HCT116 (cell line): ENCODE measurements around the gene PKNOX2. TPM values are rescaled to one million over a fixed set of nuclear protein-coding genes. Genes with fewer than 3 reads are reported as not detected.

Experiments
- ATAC-seq: fragments of 200-7000 bp; cut with Tn5 transposase; 2 replicates; pipeline ENCODE4 v1.9.1; 2020; ENCODE audit warnings: mild to moderate bottlenecking, moderate library complexity
- BruUV-seq: library from RNA; stranded (reverse); fragments of 400-500 nt; replicated peaks from 2 replicates; lab custom pipeline; 2021; lab: Mats Ljungman, UMichigan
- CTCF ChIA-PET: fragments of 300-600 bp; sonication (Branson Sonifier 250); formaldehyde crosslinking; loops from one replicate; lab custom pipeline; 2021; ENCODE audit warnings: antibody characterized with exemption; lab: Charles Lee
- POLR2A ChIA-PET: fragments of 300-600, 350-600 bp; sonication (Branson Sonifier 250); formaldehyde crosslinking; loops from one replicate; lab custom pipeline; 2021; ENCODE audit warnings: antibody characterized with exemption; lab: Charles Lee
- RAD21 ChIA-PET, 2 experiments: fragments of 300-600 bp; sonication (Branson Sonifier 250); formaldehyde crosslinking; loops; one replicate each; lab custom pipeline; 2023; ENCODE audit warnings: low total read pairs in 2 of 2; ENCODE audit not compliant: uncharacterized antibody in 2 of 2, unreplicated experiment in 2 of 2, low non-redundant PET in 1 of 2; lab: Charles Lee
- DNase-seq: peaks from one replicate; pipeline ENCODE4 v3.0.0-alpha.2; 2010; ENCODE audit warnings: low read depth, low spot score
- H2AFZ ChIP-seq: fragments of 200-600 bp; shearing (Covaris generic), sonication (generic); 2 replicates; pipeline ENCODE4 v1.6.1; 2017; ENCODE audit warnings: low read depth, mixed run types, mixed read lengths, antibody characterized with exemption, low read length; ENCODE audit not compliant: poor library complexity, severe bottlenecking
- H3K27ac ChIP-seq: 2 replicates; pipeline ENCODE4 v1.5.1; 2012; ENCODE audit warnings: low read depth, low read length
- H3K27me3 ChIP-seq: fragments of 200-600 bp; sonication (generic); 2 replicates; pipeline ENCODE4 v1.6.1; 2016; ENCODE audit warnings: mixed run types, low read length, mixed read lengths; ENCODE audit not compliant: insufficient read depth
- H3K36me3 ChIP-seq, 2 experiments: fragments of 200-500 bp in 1 of 2; fragments of 200-600 bp in 1 of 2; sonication (Bioruptor generic) in 1 of 2; sonication (generic) in 1 of 2; 2 replicates each; pipeline versions ENCODE4 v1.5.1 to v1.6.1; 2014 to 2016; ENCODE audit warnings: low read length in 2 of 2, inconsistent platforms in 1 of 2, mixed read lengths in 1 of 2, mixed run types in 1 of 2; ENCODE audit not compliant: insufficient read depth in 2 of 2, control insufficient read depth in 1 of 2
- H3K4me1 ChIP-seq, 2 experiments: fragments of 200-600 bp in 1 of 2; sonication (generic) in 1 of 2; 2 replicates each; pipeline versions ENCODE4 v1.5.1 to v1.6.1; 2012 to 2017; ENCODE audit warnings: low read length in 2 of 2, inconsistent platforms in 1 of 2, mild to moderate bottlenecking in 1 of 2, mixed read lengths in 1 of 2, mixed run types in 1 of 2, moderate library complexity in 1 of 2; ENCODE audit not compliant: insufficient read depth in 2 of 2, control insufficient read depth in 1 of 2
- H3K4me2 ChIP-seq: fragments of 200-600 bp; sonication (generic); 2 replicates; pipeline ENCODE4 v1.6.1; 2017; ENCODE audit warnings: mixed run types, low read length, mixed read lengths
- H3K4me3 ChIP-seq, 2 experiments: fragments of 200-600 bp in 1 of 2; sonication (generic) in 1 of 2; replicated peaks in 1 of 2; 2 replicates each; pipeline ENCODE4 v1.5.1; 2011 to 2016; ENCODE audit warnings: low read length in 2 of 2, control low read depth in 1 of 2, low read depth in 1 of 2, mild to moderate bottlenecking in 1 of 2, mixed read lengths in 1 of 2, mixed run types in 1 of 2
- H3K79me2 ChIP-seq: fragments of 200-600 bp; sonication (generic); 2 replicates; pipeline ENCODE4 v1.6.1; 2017; ENCODE audit warnings: mild to moderate bottlenecking, mixed run types, low read length, moderate library complexity, mixed read lengths; ENCODE audit not compliant: insufficient read depth
- H3K9ac ChIP-seq: fragments of 200-600 bp; sonication (generic); 2 replicates; pipeline ENCODE4 v1.6.1; 2016; ENCODE audit warnings: low read length, mixed read lengths
- H3K9me2 ChIP-seq: fragments of 200-600 bp; sonication (generic), shearing (Covaris generic); 2 replicates; pipeline ENCODE4 v1.6.1; 2017; ENCODE audit warnings: mixed run types, mild to moderate bottlenecking, moderate library complexity; ENCODE audit not compliant: insufficient read depth
- H3K9me3 ChIP-seq, 2 experiments: fragments of 200-500 bp in 1 of 2; fragments of 200-600 bp in 1 of 2; sonication (Bioruptor generic) in 1 of 2; sonication (generic) in 1 of 2; 2 replicates each; pipeline ENCODE4 v1.6.1; 2014 to 2017; ENCODE audit warnings: low read length in 2 of 2, mixed read lengths in 2 of 2, inconsistent platforms in 1 of 2, low read depth in 1 of 2, mild to moderate bottlenecking in 1 of 2, mixed run types in 1 of 2, moderate library complexity in 1 of 2; ENCODE audit not compliant: control insufficient read depth in 1 of 2, insufficient read depth in 1 of 2
- H4K20me1 ChIP-seq: fragments of 200-600 bp; sonication (generic), shearing (Covaris generic); 2 replicates; pipeline ENCODE4 v1.6.1; 2017; ENCODE audit warnings: mixed run types, mild to moderate bottlenecking, moderate library complexity; ENCODE audit not compliant: insufficient read depth
- CBX3 ChIP-seq: IDR thresholded peaks from 2 replicates; pipeline ENCODE4 v1.6.1; 2012; ENCODE audit warnings: low read depth
- ELF1 ChIP-seq: IDR thresholded peaks from 2 replicates; pipeline ENCODE4 v1.6.1; 2012; ENCODE audit warnings: low read depth, borderline replicate concordance
- FOSL1 ChIP-seq: IDR thresholded peaks from 2 replicates; pipeline ENCODE4 v1.6.1; 2012; ENCODE audit warnings: low read depth
- JUND ChIP-seq: IDR thresholded peaks from 2 replicates; pipeline ENCODE4 v1.6.1; 2012
- POLR2A ChIP-seq: IDR thresholded peaks from 2 replicates; pipeline ENCODE4 v1.7.0; 2011; ENCODE audit warnings: borderline replicate concordance; ENCODE audit not compliant: insufficient read depth, insufficient read length; ENCODE audit errors: extremely low read depth
- POLR2AphosphoS5 ChIP-seq: IDR thresholded peaks from 2 replicates; pipeline ENCODE4 v1.6.1; 2011; ENCODE audit warnings: mild to moderate bottlenecking, low read depth, low read length, moderate library complexity
- RAD21 ChIP-seq: IDR thresholded peaks from 2 replicates; pipeline ENCODE4 v1.6.1; 2012; ENCODE audit warnings: low read depth, mild to moderate bottlenecking
- SIN3A ChIP-seq: IDR thresholded peaks from 2 replicates; pipeline ENCODE4 v1.6.1; 2012; ENCODE audit warnings: low read depth
- SP1 ChIP-seq: IDR thresholded peaks from 2 replicates; pipeline ENCODE4 v1.6.1; 2012; ENCODE audit warnings: low read depth
- SRF ChIP-seq: IDR thresholded peaks from 2 replicates; pipeline ENCODE4 v1.6.1; 2012; ENCODE audit warnings: low read depth
- TCF7L2 ChIP-seq: IDR thresholded peaks from 2 replicates; pipeline ENCODE4 v1.7.0; 2011; ENCODE audit warnings: borderline replicate concordance, inconsistent platforms; ENCODE audit not compliant: insufficient read depth, insufficient read length; ENCODE audit errors: extremely low read depth
- ZNF274 ChIP-seq: fragments of 200-500 bp; sonication (Bioruptor generic); IDR thresholded peaks from 2 replicates; pipeline ENCODE4 v1.6.1; 2014; ENCODE audit warnings: mild to moderate bottlenecking, low read depth, low read length, inconsistent platforms
- intact Hi-C: fragments of 100-400 bp; cut with micrococcal nuclease; formaldehyde crosslinking; loops from 2 replicates; pipeline ENCODE4 v1.10.0; 2022
- total RNA-seq: library from RNA; stranded (reverse); gene quantifications from one replicate; pipeline ENCODE4 v1.2.1, GENCODE V29; 2021; ENCODE audit not compliant: unreplicated experiment
- TF ChIP-seq, protein P1 (sequence below), 3 experiments: fragments of 200-600 bp in 1 of 3; sonication (generic) in 1 of 3; IDR thresholded peaks in 2 of 3; conservative IDR thresholded peaks in 1 of 3; 2 replicates each; pipeline ENCODE4 v1.5.1; 2012 to 2017; ENCODE audit warnings: low read depth in 2 of 3, low read length in 2 of 3, antibody characterized with exemption in 1 of 3, borderline replicate concordance in 1 of 3, control low read depth in 1 of 3, mild to moderate bottlenecking in 1 of 3, mixed read lengths in 1 of 3, mixed run types in 1 of 3, moderate library complexity in 1 of 3; ENCODE audit not compliant: insufficient read depth in 1 of 3
- TF ChIP-seq, protein P2 (sequence below): IDR thresholded peaks from 2 replicates; pipeline ENCODE4 v1.6.1; 2012
- TF ChIP-seq, protein P3 (sequence below): IDR thresholded peaks from 2 replicates; pipeline ENCODE4 v1.6.1; 2011; ENCODE audit warnings: mild to moderate bottlenecking, low read length, moderate library complexity; ENCODE audit not compliant: insufficient replicate concordance; ENCODE audit errors: extremely low read depth
- TF ChIP-seq, protein P4 (sequence below): IDR thresholded peaks from 2 replicates; pipeline ENCODE4 v1.6.1; 2012

Gene PKNOX2
- total RNA-seq, 1 experiment from 2014 or later: 0.20 TPM

DNA sequence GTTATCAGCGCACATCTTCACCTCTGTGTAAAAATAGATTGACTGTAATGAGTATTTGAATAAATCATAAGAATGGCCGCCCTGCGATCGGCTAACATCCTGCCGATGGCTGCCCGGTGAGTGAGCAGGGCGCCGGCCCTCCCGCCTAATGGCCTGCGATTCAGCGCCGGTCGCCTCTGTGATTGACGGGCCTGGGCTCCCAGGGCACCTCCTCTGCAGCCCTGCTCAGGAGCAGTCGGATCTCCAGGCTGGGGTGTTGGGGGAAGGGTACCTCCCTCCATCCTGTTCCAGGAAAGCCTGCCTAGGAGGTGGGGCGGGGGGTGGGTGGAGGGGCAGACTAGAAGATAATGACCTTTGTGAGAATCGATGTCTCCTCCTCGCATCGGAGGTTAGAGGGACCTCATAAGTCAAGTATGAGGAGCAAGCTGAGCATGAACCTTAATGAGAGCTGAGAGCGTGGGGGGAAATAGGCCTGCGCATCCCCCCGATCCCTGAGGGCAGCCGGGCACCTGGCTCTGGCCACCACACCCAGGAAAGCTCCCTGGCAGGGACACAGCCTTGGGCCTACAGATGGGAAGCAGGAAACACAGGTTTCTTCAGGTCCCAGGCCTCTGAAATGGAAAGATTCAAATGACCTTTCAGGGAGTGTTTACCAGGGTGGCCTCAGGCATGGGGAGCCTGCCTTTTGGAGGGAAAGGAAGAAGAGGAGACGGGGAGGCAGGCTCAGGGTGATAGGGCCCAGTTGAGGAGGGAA, 71.7 kb downstream of the PKNOX2 start:
- no peaks in the 10 kb centered on the region for H3K9me2 ChIP-seq
- ChIA-PET CTCF (no interaction called here), POLR2A (no interaction called here), RAD21 (no interaction called here)
- H2AFZ ChIP-seq: no peak overlapping the region
- no peak overlapping the region for H3K4me3 ChIP-seq
- no peaks in the 10 kb centered on the region for H3K79me2 ChIP-seq
- TF ChIP-seq, protein P1, sequence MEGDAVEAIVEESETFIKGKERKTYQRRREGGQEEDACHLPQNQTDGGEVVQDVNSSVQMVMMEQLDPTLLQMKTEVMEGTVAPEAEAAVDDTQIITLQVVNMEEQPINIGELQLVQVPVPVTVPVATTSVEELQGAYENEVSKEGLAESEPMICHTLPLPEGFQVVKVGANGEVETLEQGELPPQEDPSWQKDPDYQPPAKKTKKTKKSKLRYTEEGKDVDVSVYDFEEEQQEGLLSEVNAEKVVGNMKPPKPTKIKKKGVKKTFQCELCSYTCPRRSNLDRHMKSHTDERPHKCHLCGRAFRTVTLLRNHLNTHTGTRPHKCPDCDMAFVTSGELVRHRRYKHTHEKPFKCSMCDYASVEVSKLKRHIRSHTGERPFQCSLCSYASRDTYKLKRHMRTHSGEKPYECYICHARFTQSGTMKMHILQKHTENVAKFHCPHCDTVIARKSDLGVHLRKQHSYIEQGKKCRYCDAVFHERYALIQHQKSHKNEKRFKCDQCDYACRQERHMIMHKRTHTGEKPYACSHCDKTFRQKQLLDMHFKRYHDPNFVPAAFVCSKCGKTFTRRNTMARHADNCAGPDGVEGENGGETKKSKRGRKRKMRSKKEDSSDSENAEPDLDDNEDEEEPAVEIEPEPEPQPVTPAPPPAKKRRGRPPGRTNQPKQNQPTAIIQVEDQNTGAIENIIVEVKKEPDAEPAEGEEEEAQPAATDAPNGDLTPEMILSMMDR (IDR thresholded peaks at IDR 0.05 in 2 of 3, conservative IDR thresholded peaks at IDR 0.05 in 1 of 3; ENCODE audit: borderline replicate concordance in 1 of 3, insufficient read depth in 1 of 3, low read depth in 2 of 3, low read length in 2 of 3): no peak
- no peak for TF ChIP-seq FOSL1
- TF ChIP-seq ZNF274: no peak
- no peak for TF ChIP-seq POLR2A
- no peak for TF ChIP-seq POLR2AphosphoS5
- TF ChIP-seq ELF1: no peak
- TF ChIP-seq SP1: no peak
- TF ChIP-seq SRF: no peak
- TF ChIP-seq, protein P2, sequence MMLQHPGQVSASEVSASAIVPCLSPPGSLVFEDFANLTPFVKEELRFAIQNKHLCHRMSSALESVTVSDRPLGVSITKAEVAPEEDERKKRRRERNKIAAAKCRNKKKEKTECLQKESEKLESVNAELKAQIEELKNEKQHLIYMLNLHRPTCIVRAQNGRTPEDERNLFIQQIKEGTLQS: no peak
- TF ChIP-seq RAD21: no peak
- no peak for TF ChIP-seq SIN3A
- TF ChIP-seq, protein P3, sequence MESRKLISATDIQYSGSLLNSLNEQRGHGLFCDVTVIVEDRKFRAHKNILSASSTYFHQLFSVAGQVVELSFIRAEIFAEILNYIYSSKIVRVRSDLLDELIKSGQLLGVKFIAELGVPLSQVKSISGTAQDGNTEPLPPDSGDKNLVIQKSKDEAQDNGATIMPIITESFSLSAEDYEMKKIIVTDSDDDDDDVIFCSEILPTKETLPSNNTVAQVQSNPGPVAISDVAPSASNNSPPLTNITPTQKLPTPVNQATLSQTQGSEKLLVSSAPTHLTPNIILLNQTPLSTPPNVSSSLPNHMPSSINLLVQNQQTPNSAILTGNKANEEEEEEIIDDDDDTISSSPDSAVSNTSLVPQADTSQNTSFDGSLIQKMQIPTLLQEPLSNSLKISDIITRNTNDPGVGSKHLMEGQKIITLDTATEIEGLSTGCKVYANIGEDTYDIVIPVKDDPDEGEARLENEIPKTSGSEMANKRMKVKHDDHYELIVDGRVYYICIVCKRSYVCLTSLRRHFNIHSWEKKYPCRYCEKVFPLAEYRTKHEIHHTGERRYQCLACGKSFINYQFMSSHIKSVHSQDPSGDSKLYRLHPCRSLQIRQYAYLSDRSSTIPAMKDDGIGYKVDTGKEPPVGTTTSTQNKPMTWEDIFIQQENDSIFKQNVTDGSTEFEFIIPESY: no peak
- TF ChIP-seq, protein P4, sequence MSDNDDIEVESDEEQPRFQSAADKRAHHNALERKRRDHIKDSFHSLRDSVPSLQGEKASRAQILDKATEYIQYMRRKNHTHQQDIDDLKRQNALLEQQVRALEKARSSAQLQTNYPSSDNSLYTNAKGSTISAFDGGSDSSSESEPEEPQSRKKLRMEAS: no peak
- no peak for TF ChIP-seq TCF7L2
- no peak for TF ChIP-seq CBX3
- TF ChIP-seq JUND: no peak
- H3K27me3 ChIP-seq: peaks cover 38% of the 10 kb centered on the region
- no peak overlapping the region for H3K9ac ChIP-seq
- BruUV-seq: no TSS peak
- no peaks in the 10 kb centered on the region for H3K36me3 ChIP-seq
- no peak overlapping the region for H3K4me2 ChIP-seq
- DNase-seq (no peak), ATAC-seq (no peak)
- H3K27ac ChIP-seq: no peak overlapping the region
- no peaks in the 10 kb centered on the region for H3K9me3 ChIP-seq
- intact Hi-C loops: no loop called here
- H4K20me1 ChIP-seq: no peaks in the 10 kb centered on the region
- no peaks in the 10 kb centered on the region for H3K4me1 ChIP-seq
